B cell (primary cell): ENCODE data around the gene PRR4.

ENCODE experiments used
- CTCF ChIP-seq: fragments of 200-600 bp; IDR thresholded peaks from one replicate; pipeline ENCODE4 v1.8.0; 2022; ENCODE audit warnings: antibody characterized with exemption, mild to moderate bottlenecking
- EZH2 ChIP-seq: IDR thresholded peaks from 2 replicates; pipeline ENCODE4 v1.6.1; 2012; ENCODE audit warnings: borderline replicate concordance, low read depth, mild to moderate bottlenecking, moderate library complexity, low read length; ENCODE audit not compliant: insufficient read depth, poor library complexity, severe bottlenecking

- TF ChIP-seq EZH2 = no peak
- no peak for TF ChIP-seq CTCF
Observed at GRCh38 chr12:10824957-10825356, 24.3 kb downstream of the PRR4 start.
